Cardiac muscle cell (in vitro differentiated cells and primary cell): Measurements from ENCODE around the gene SSX2B. TPM values are rescaled to one million over a fixed set of nuclear protein-coding genes. Genes with fewer than 3 reads are reported as not detected.
"Not testable (repeated sequence)": the region's sequence is repeated elsewhere in the genome, so short reads cannot be mapped to it uniquely, and the experiment has no call there.

Experiments used
- DNase-seq, 2 donors: peaks; one replicate each; pipeline versions ENCODE4 v3.0.0 to v3.0.0-alpha.2; 2010 to 2017; ENCODE audit warnings: low read depth in 1 of 2, low spot score in 1 of 2
- H3K27ac ChIP-seq: fragments of 200-600 bp; sonication (generic); 2 replicates; pipeline ENCODE4 v1.5.1; 2016
- H3K27me3 ChIP-seq: fragments of 200-600 bp; sonication (generic); 2 replicates; pipeline ENCODE4 v1.6.0; 2016; ENCODE audit warnings: control low read depth
- H3K36me3 ChIP-seq: fragments of 200-600 bp; sonication (generic); 2 replicates; pipeline ENCODE4 v1.5.1; 2016; ENCODE audit warnings: control low read depth
- H3K4me1 ChIP-seq: fragments of 200-600 bp; sonication (generic); 2 replicates; pipeline ENCODE4 v1.8.1; 2017; ENCODE audit warnings: low read depth, mild to moderate bottlenecking, mixed run types
- H3K4me3 ChIP-seq: fragments of 200-600 bp; sonication (generic); 2 replicates; pipeline ENCODE4 v1.5.1; 2016; ENCODE audit warnings: mild to moderate bottlenecking
- H3K9me3 ChIP-seq: fragments of 200-600 bp; sonication (generic); 2 replicates; pipeline ENCODE4 v1.5.1; 2017; ENCODE audit warnings: low read depth, mild to moderate bottlenecking, control low read depth
- polyA plus RNA-seq: library from polyadenylated mRNA; unstranded; fragments of >200 nt; fragmentation: Nextera tagmentation; extraction: Ambion mirVana; gene quantifications from 2 replicates; pipeline ENCODE4 v1.2.1, GENCODE V29; 2016
- total RNA-seq: library from RNA; depleted of rRNA; stranded (reverse); fragments of >200 nt; gene quantifications from 2 replicates; pipeline ENCODE4 v1.2.3, GENCODE V29; 2016

SSX2B gene
- not detected in 2 replicates for total RNA-seq
- not detected in 2 replicates for polyA plus RNA-seq

- not testable (repeated sequence) for H3K4me3 ChIP-seq, H3K27ac ChIP-seq, H3K9me3 ChIP-seq, H3K27me3 ChIP-seq, H3K4me1 ChIP-seq, DNase-seq, H3K36me3 ChIP-seq
Observed at GRCh38 chrX:52750952-52751351, at the start of gene SSX2B. TSS of gene SSX2B (plus strand) at chrX:52751252. CDS start at chrX:52752681, 1,429 bp downstream.

DNA sequence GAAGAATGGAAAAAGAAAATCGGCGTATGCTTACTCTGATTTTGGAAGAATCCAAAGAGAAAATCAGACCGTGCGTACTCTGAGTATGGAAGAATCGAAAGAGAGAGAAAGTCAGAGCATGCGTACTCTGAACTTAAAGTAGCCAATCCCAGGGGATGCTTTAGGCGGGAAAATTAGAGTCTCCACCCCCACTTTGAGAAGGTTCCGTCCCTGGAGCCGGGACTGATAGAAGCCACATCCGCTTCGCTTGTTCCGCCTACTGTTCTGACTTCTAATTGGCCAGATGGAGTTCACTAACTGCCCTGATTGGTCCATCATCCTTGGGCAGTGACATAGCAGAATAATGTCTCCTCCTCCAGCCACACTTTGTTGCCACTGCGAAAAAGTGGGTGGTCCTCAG is 44.0 kb upstream of the SSX2B start, which contains the start of gene SSX2:
Gene SSX2 (minus strand): TSS at position 101 of the 400 bp plus-strand sequence. CDS start 1,429 bp downstream, outside the sequence.
- not testable (repeated sequence) for H3K4me3 ChIP-seq, H3K9me3 ChIP-seq, H3K27ac ChIP-seq, H3K36me3 ChIP-seq, H3K4me1 ChIP-seq, DNase-seq, H3K27me3 ChIP-seq

- not testable (repeated sequence) for H3K9me3 ChIP-seq, DNase-seq, H3K36me3 ChIP-seq, H3K27me3 ChIP-seq, H3K4me3 ChIP-seq, H3K27ac ChIP-seq, H3K4me1 ChIP-seq
Observed at GRCh38 chrX:52765983-52766382, 14.9 kb downstream of the SSX2B start.

DNA sequence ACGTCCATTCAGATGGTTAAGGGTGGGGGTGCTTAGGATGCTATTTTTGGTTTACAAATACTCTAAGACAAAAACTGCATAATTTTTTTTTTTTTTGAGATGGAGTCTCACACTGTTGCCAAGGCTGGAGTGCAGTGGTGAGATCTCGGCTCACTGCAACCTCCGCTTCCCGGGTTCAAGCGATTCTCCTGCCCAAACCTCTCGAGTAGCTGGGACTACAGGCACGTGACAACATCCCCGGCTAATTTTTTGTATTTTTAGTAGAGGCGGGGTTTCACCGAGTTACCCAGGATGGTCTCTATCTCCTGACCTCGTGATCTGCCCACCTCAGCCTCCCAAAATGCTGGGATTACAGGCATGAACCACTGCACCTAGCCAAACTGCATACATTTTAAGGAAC is 22.5 kb downstream of the SSX2B start:
- H3K27ac ChIP-seq, H3K4me1 ChIP-seq, H3K36me3 ChIP-seq, DNase-seq, H3K4me3 ChIP-seq, H3K9me3 ChIP-seq, H3K27me3 ChIP-seq: not testable (repeated sequence)

- not testable (repeated sequence) for H3K27ac ChIP-seq, DNase-seq, H3K27me3 ChIP-seq, H3K4me1 ChIP-seq, H3K9me3 ChIP-seq, H3K36me3 ChIP-seq, H3K4me3 ChIP-seq
Observed at GRCh38 chrX:52797327-52797726, 46.3 kb downstream of the SSX2B start, which contains the start of gene SPANXN5. TSS of gene SPANXN5 (minus strand) at chrX:52797427. CDS start at chrX:52797348, 79 bp downstream.

DNA sequence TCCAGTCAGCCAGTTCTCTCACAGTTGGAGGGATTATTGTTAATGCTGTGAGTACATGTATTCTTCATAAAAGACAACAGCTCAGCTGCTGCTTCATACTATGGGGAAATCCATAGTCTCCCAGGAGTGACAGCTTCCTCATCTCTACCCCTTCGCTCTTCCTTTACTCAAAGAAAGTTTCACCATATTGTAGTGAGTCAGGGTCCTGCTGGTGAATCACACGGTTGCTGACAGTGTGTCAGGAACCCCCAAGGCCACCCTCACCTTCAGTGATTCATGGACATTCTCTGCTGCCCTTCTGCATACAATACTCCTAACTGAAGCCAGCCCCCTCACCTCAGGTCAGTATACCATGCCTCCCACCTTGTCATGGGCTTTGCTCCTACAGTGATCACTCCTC is 53.8 kb downstream of the SSX2B start:
- H3K36me3 ChIP-seq, H3K4me3 ChIP-seq, H3K27ac ChIP-seq, DNase-seq, H3K9me3 ChIP-seq, H3K4me1 ChIP-seq, H3K27me3 ChIP-seq: not testable (repeated sequence)

Other genes with a start within 250 kb of the SSX2B start
- not detected in 2 replicates for gene XAGE1B, start 234.2 kb upstream of the SSX2B start, total RNA-seq
- not detected in 2 replicates for gene XAGE1B, start 234.2 kb upstream of the SSX2B start, polyA plus RNA-seq
- not detected in 2 replicates for gene SSX7, start 96.4 kb upstream of the SSX2B start, total RNA-seq
- not detected in 2 replicates for gene SSX7, start 96.4 kb upstream of the SSX2B start, polyA plus RNA-seq
- gene SSX2, start 44.1 kb upstream of the SSX2B start, total RNA-seq = not detected in 2 replicates
- gene SSX2, start 44.1 kb upstream of the SSX2B start, polyA plus RNA-seq = not detected in 2 replicates
- not detected in 2 replicates for gene SPANXN5, start 46.2 kb downstream of the SSX2B start, total RNA-seq
- not detected in 2 replicates for gene SPANXN5, start 46.2 kb downstream of the SSX2B start, polyA plus RNA-seq
- not detected in 2 replicates for gene XAGE5, start 60.0 kb downstream of the SSX2B start, total RNA-seq
- gene XAGE5, start 60.0 kb downstream of the SSX2B start, polyA plus RNA-seq = not detected in 2 replicates
- not detected in 2 replicates for gene XAGE3, start 116.8 kb downstream of the SSX2B start, total RNA-seq
- gene XAGE3, start 116.8 kb downstream of the SSX2B start, polyA plus RNA-seq = not detected in 2 replicates
- 28.5 and 32.9 TPM in 2 replicates for gene FAM156B, start 146.1 kb downstream of the SSX2B start, total RNA-seq
- 32.9 and 35.4 TPM in 2 replicates for gene FAM156B, start 146.1 kb downstream of the SSX2B start, polyA plus RNA-seq
- 27.7 and 29.8 TPM in 2 replicates for gene FAM156A, start 207.3 kb downstream of the SSX2B start, total RNA-seq
- 24.7 and 38.3 TPM in 2 replicates for gene FAM156A, start 207.3 kb downstream of the SSX2B start, polyA plus RNA-seq